Ecto neural progenitor cell (in vitro differentiated cells): ENCODE data around the gene ABHD15.

Source experiments
- DNase-seq: peaks from one replicate; pipeline ENCODE4 v3.0.0-alpha.2; 2018; ENCODE audit warnings: low spot score

Gene ABHD15

DNA sequence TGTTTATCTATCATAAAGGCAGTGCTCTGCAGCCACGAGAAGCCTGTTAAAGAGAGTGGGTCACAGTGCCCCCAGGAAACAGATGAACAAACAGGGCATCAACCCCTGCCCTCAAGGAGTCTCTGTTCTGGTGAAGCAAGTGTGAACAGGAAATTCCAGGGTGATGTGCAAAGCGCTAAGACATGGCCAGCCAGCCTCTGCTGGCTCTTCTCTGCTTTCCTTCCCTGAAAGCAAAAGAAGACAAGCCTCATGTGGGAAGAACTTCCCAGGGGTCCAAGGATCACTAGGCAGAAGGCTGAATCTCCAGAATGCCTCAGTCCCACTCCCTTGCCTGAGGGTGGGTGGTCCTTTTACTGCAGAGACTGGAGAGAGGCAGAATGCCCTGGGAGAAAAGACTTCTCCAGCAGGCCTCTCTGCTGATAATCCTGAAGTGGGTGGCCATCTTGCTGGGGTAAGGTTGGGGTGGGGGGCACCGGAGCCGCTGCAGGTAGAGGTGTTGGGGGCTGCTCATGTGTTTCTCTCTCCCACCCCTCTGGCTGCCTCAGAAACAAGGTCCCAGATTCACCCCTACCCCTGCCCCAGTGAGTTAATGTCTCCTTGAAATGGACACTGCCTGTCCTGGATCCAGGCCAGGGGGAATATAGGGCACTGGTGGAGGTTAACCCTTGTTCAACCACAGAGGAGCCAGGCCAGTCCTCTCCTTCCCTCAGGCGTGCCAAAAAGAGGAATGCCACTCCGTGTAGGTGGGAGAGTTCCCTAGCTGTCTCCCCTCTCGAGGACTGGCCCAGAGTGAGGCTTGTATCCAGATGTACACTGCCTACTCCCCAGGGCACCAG, 28.5 kb upstream of the ABHD15 start:
- peak; percentile 52 for DNase-seq

DNA sequence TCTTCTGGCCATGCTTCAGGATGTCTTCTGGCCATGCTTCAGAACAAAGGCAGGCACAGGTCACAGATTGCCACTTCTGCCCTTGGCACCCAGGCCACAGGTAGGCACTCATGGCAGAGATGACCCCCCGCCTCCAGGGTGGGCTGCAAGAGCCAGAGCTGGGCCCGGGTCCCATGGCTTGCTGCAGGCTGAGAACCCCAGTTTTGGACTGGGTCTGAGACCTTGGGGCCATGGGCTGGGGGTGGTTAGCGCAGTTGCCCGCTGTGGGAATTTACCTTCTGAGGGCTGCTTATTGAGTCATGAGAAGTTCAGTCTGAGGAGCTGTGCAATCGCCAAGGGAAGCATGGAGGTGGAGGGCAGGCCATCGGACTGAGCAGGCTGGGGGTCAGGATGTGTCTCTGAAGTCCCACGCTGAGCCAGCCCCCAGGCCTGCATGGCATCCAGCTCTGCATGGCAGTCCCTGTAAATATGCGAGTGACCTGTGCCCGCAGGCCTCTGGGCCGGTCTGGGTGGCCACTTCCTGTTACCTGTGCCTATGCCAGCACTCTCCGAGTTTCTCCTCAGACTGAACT, 27.8 kb upstream of the ABHD15 start:
- DNase-seq, result no peak

DNA sequence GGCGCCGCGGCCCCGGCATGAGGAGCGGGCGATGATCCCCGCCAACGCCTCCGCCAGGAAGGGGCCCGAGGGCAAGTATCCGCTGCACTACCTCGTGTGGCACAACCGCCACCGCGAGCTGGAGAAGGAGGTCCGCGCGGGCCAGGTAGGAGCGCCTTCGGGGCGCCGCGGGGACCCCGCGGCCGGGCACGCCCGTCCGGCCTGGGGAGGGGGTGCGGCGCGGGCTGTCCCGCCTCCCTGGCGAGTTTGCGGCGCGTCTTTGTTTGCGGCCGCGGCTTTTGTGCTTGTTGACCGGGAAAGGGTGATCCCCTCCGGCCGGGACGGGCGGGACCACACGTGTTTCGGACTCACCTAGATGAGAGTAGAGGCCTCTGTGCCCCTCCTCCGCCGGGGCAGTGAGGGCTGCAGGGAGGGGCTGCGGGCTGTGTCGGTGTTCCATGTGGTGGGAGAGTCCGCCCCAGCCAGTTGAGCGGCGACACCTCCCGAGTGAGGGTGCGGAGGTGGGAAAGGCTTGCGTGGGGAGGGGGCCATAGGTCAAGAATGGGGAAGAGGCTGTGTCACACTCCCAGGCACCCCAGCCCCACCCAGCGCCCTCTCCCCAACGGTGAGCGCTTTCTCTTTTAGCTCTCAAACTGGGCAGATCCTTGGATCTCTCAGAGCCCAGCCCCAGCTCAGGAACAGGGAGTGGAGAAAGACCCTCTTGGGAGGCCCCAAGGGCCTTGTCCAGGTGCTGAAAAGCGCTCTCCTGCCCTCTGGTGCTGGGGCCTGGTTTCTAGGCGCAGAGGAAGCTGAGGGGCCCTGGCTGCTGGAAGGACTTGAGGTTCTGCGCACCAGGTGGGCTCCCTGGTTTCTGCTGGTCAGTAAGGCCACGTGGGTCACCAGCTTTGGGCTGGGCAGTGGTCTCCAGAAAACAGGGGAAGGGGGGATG, 27.0 kb upstream of the ABHD15 start:
- peak; percentile 82 for DNase-seq

DNA sequence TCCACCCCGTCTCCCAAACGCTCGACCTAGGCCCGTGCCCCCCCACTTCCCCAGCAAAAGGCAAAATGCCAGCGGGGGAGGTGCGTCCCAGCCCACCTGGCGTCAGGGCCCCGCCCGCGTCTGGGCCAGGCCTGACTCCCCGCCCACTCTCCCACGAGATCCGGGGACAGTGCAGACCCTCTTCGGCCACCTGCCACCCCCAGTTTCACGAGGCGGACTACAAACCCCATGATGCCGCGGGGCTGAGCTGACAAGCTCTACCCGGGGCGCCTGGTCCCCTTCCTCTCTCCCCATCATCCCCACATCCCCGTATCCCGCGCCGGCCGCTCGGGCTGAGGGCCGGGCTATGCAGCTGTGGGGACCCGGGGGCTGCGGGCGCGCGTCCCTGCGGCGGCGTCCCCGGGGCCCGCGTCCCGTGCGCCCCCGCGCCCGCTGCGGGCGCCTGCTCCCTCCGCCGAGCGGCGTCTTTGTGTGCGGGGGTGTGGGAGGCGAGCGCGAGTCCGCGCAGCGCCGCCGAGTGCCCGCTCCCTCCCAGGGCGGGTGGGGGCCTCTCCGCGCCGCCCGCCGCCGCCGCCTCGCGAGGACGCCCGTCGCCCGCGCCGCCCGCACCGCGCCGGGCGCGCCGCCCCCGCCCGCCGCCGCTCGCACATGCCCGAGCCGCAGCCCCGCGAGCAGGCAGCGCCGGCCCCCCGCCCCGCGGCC, 26.2 kb upstream of the ABHD15 start, which contains the start of gene ANKRD13B:
ANKRD13B (plus strand) TSS at position 283 of the 702 bp plus-strand sequence. CDS start 490 bp downstream, outside the sequence.
- peak; percentile 82 for DNase-seq

DNA sequence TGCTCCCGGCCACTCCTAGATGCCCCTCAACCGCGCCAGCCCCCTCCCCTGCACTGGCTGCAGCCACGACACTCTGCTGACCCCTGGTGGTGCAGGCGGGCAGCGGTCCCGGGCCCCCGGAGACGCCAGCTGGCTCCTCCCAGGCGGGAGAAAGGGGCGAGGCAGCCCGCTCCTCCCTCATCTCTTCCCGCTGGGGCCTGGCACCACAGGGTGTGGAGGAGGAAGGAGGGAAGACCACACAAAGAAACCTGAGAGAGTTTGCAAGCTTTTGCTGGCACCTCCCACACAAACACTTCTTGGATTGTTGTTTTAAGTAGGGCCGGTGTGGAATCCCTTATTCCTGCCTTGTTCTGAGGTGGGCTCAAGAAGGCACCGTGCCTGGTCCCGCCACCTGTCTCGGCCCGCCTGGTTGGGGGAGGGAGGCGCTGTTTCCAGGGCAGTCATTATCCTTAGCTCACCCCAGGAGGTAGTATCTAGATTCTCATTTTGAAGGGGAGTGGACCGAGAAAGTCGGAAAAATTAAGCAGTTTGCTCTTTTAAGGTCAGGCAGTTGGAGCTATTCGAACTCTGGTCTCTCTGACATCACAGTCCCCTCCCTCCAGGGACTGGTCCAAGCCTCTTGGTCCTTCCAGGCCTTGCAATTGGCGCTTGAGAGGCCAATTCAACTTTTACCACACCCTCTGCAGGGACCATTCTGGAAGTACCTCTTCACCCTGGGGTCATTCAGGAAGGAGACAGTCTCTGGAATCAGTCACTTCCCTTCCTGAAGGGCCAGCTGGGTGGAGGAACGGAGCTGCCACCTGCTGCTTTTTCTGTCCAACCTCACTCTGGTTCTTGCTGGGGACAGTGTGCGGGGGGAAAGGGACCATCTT, 25.1 kb upstream of the ABHD15 start:
- DNase-seq, result peak; percentile 99

DNA sequence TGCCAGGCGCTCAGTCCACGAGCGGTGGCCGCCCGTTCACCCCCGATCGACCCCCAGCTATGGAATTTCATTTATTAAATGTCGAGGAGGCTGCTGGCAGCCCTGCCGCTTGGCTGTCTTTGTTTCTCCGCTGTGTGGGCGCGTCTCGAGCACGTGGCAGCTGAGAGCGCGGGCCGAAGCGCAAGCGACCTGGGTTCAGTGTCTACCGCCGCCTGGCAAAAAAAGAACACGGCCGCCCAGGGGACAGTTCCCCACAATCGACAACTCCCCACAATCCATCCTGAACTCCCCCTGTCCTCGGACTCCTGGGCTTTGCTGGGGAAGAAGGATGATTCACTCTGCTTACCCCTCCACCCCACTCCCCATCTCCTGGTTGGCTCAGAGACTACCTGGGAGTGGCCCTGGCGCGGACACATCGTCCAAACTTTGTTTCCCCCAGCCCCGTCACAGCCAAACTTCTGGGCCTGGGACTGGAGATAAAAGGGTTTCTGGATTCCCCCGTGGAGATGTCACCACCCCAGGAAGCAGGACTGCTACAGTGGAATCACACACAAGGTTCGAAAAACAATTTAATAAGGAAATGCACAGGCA, 24.4 kb upstream of the ABHD15 start:
- peak; percentile 85 for DNase-seq

DNA sequence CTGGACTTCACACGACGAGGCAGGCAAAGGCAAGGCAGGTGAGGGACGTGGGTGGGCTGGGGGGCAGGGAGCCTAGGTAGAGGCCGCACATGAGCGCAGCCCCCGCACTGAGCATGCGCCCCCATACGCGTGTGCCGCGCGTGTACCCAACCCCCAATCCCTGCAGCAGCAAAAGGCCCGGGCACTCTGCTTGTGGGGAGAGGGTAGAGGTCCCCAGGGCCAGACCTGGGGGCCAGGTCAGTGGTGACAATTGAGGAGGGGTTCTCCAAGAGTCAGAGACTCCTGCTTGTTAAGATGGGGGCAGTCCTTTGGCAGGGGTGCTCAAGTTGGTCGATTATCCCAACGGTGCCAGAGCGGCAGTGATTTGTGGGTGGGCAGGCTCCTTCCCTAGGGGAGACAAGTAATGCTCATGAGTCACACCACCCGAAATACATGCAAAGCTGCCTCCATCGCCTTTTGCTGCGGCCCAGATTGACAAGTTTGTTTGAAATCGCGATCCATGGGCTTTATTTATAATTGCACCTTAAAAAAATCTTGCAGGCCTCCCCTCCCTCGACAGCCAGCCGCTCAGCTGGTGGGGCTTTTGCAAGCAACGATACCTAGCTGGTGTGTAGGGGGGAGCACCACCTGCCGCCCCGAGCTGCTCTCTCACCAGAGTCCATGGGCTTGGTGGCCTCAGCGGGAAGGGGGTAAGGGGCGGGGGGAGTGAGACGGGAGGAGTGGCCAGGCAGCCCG, 23.7 kb upstream of the ABHD15 start:
- DNase-seq, result peak; percentile 69

DNA sequence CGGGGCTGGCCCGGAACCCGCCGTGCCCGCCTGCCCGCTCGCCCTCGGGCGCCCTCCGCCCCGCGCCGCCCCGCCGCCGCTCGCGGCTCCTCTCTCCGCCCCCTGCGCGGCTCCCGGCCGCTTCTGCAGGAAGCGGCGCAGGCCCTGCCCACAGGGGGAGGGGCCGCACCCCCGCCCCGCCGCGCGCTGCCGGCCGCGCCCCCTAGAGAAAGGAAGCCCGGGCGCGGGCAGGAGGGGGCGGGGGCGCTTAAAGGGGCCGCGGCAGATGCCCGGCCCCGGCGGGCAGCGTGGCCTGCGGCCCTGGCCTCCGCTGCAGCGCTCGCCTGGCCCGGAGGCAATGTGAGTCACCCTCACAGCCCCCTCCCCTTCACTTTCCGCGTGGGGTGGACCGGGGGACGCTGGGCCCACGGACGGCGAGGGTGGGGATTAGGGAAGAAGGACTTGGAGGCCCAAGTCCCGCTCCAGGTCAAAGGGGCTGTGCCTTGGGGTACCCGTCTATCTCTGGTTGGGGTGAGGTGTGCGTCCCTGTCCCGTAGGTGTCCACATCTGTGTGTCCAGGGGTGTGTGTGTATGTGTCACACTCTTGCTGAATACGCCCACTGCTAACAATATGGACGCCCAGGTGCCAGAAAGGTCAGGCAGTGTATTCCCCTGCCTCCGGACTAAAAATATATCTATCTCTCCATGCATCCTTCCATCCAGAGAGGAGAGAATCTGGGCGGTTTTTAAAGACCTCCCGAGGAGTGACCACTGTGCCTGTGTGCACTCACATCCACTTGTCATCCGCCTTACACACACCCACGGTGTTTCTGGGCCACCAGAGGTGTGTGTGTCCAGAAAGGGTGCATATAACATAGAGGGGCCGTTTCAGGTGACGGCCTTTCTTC, 22.9 kb upstream of the ABHD15 start, which contains the start of gene GIT1:
GIT1 (minus strand) TSS at position 125 of the 887 bp plus-strand sequence. CDS start 270 bp downstream, outside the sequence.
- peak; percentile 93 for DNase-seq

DNA sequence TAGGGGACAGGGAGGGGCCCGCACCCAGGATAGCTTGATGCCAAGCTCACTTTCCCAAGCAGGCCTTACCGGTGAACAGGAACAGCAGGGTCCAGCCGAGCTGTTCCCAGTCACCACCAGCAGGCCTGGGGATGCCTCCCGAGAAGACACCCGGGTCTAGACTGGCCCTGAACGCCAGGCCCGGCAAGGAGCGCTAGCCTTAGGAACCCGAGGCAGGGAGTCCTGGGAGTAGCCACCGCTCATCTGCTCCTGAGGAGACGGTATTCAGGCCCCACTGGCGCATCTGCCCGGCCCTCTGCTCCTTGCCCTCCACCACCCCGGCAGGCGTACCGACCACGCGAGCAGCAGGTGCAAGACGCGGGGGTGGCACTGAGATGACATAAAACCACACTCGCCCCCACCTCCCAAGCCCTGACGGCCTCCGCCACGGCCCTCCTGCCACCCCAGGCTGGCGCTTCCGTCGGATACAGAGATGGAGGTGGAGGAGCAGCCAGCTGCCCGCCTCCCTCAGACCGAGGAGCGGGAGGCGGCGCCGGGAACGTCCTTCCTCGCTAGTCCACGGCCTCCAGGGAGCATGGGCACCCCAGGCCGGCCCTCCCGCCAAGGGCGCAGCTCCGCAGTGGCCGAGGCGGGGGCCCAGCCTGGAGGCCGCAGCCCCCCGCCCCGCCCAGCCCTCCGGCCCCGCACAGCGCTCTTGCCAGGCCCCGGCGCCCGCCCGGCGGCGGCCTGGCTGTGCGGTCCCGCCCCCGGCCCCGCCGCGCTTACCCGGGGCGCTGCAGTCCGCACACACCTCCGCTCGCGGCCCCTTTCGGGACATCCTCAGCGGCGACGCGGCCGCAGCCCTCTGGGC, 21.9 kb upstream of the ABHD15 start:
- DNase-seq, result peak; percentile 74

DNA sequence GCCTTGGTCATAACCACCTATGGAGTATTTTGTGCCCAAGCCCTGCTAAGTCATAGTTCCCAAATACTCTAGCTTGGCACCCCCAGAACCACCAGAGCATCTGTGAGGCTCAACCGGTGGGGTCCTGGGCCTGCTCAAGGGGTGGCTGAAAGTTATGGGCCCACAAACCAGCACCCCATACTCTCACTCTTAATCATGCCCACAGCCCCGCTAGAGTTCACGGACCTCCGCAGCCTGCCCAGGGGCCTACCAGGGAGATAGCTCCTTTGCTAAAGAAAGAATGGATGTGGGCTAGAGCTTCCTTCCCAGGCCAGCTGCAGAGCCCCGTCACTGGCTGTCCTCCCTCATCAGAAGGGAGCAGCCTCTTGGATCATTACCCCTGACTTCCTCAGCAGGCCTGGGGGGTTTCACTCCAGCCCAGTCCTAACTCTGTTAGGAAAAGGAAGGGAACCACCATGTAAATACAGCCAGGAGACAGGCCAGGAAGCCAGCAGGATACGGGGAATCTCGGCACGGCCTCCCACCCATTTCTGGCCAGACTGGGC, 21.3 kb upstream of the ABHD15 start:
- peak; percentile 52 for DNase-seq

DNA sequence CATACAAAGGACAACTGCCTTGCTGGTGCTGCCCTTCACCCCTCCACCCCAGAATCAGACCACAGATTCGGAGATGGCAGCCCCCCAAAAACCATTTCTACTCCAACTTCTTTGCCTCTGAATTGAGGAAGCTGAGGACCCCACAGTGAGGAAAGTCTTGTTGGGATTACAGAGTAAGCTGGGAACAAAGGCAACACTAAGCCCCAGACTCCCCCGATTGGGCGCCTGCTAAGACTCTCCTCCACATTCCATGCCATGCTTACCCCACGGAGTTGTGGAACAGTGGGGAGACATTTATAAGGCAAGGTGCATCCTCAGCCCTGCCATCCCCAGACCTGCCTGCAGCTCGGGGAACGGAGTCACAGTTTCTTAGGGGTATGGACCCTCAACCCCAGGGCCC, 20.8 kb upstream of the ABHD15 start:
- peak; percentile 61 for DNase-seq

DNA sequence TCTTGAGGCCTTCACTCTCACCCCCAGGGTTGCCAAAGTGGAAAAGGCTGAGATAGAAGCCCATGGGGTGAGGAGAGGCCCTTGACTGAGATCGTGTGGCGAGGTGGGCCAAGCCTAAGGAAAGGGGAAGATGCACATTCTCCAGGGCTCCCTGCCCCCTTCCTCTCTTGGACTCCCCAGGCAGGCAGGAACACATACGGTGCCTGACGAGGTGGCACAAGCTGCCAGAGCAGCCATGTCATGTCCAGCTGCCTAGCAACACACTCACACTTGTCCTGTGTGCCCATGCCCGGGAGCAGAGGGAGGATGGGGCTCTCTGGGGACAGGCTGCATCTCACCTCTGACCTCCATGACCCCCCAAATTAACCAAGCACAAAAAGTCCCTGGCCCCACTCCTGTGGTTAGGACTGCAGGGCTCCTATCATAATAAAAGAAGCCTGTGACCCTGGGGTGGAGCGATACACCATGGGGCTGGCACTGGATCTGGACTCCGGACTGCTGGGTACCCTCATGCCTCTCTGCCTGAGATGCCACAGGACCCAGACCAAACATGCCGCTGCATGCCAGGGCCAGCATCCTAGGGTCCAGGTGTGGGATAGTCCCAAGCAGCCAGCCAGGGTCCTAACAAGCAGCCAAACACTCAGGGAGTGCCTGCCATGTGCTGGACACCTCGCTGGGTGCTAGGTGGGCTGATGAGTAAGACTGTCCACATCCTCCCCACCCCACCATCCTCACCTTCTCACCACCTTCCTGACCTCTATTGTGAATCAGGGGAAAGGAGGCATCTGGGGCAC, 20.0 kb upstream of the ABHD15 start:
- DNase-seq, result peak; percentile 49

DNA sequence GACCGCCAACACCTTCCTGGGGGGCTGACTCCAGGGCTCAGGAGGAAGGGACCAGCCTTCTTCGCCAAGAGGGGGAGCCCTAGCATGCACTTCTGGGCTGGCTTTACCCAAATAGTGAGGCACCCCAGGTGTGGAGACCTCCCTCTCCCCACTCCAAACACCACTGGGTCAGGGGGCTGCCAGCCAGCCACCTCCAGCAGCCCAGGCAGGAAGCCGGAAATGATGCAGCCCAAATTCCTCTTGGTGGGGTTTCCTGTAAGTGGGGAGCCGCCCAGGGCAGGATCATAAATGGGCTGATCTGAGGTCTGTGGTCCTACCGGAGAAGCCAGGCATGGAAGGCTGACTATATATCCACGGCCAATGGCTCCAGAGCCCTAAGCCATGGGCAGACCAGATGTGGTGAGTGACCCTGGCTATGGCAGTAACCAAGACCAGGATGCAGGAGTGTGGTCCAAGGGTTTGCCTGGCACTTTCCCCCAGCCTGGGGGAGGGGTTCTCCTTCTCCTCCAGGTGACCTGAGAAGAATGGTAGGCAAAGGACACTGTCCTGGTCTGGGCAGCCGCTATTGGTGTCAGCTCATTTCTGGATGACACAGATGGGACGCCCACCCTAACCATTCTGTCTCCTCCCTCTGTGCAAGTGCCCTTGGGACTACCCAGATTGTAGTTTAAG, 18.4 kb upstream of the ABHD15 start:
- peak; percentile 50 for DNase-seq

DNA sequence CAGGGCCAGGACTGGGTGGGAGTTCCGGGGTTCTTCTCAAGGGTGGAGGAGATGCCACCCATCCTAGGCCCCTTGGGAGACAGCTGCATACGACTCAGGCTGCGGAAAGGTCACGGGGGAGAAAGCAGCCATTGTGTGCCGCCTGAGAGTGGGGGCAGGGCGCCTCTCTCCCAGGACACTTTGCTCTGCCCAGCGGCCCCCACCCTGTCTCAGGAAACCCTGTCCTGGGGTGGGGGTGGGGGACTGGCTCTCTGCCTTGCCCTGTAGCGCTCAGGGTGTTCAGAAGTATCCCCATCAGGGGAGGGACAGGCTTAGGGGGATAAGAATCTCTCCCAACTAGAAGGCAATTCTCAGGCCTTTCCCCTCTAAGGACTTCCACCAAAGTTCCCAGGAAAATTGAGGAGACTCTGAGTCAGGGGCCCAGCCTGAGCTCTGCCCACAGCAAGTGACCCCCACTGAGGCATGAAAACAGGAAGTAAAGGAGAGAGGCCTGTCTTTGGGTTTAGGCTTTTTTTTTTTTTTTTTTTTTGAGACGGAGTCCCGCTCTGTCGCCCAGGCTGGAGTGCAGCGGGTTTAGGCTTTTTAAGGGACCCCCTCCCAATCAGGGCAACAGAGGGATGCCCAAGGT, 17.7 kb upstream of the ABHD15 start:
- peak; percentile 57 for DNase-seq
